Stimulated activated CD4-positive, alpha-beta T cell treated with anti-CD3 and anti-CD28 coated beads, Interleukin-12 subunit alpha, Interleukin-12 subunit beta, amount 100 ng/mL, for 4 hours (primary cell): ENCODE measurements around the gene TRIP13.
"Not testable (repeated sequence)": the region's sequence is repeated elsewhere in the genome, so short reads cannot be mapped to it uniquely, and the experiment has no call there.

Source experiments
- DNase-seq: peaks from one replicate; pipeline ENCODE4 v3.0.0-alpha.2; 2020

Gene TRIP13, protein sequence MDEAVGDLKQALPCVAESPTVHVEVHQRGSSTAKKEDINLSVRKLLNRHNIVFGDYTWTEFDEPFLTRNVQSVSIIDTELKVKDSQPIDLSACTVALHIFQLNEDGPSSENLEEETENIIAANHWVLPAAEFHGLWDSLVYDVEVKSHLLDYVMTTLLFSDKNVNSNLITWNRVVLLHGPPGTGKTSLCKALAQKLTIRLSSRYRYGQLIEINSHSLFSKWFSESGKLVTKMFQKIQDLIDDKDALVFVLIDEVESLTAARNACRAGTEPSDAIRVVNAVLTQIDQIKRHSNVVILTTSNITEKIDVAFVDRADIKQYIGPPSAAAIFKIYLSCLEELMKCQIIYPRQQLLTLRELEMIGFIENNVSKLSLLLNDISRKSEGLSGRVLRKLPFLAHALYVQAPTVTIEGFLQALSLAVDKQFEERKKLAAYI

DNA sequence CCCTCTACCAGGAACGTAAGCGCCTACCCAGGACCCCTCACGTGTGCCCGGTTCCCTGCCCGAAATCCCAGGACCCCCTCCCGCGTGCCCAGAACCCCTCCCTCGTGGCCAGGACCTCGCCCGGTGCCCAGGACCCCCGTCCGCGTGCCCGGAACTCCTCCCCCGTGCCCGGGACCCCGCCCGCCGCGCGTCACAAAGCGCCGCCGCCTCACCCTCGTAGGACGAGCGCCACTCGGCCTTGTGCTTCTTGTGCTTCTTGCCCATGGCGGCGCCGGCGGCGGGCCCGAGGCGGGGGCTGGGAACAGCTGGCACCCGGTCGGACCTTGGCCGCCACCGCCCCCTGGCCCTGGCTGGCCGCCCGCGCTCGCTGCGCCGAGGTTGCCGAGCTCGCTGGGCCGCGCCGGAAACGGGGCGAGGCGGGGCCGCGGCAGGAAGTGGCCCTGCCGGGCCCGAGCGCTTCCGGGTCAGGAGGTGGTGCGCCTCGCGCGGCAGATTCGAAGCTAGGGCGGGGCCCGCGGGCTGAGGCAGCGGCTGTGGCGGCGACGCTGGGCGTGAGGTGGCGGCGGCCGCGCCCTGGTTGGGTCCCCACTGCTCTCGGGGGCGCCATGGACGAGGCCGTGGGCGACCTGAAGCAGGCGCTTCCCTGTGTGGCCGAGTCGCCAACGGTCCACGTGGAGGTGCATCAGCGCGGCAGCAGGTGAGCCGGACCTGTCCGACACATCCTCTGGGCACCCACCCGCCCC is at the start of gene TRIP13, which contains the start of gene BRD9:
Gene TRIP13 (plus strand): TSS at position 491 of the 743 bp plus-strand sequence. CDS start 115 bp downstream, at position 606.
Gene BRD9 (minus strand): TSS at position 408 of the 743 bp plus-strand sequence. CDS start 144 bp downstream, at position 264.
- DNase-seq = peak; percentile 82

DNA sequence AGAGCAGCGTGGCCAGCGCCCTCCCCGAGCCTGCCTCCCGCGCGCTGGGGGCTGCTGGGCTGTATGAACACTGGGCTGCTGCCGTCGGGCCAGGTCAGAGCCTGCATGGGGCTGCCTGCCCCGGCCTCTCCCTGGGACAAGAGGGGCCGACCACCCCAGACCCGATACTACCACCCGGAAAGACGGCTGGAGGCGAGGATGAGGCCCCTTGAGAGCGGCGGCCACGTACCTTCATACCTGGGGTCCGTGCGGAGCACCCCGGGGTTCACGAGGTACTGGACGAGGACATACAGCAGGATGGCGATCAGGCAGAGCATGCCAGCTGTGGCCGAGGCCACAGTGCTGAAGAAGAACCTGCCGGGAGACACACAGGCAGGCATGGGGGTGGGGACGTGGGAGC is 49.3 kb upstream of the TRIP13 start:
- DNase-seq = not testable (repeated sequence)

DNA sequence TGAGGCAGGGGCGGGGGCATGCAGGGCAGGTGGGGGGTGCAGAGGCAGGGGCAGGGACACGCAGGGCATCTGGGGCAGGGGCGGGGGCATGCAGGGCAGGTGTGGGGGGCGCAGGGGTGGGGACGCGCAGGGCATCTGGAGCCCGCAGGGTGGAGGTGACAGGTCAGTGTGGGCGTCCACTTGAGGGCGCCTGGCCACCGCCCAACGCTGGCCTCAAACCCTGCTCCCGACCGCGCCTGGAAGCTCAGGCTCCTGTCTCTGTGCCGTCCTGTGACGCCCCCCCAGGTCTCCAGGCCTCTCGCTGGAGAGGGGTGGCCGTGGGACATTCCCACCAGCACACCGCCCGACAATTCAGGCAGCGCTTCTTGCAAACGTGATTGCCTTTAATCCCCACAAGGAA is 48.8 kb upstream of the TRIP13 start:
- not testable (repeated sequence) for DNase-seq

DNA sequence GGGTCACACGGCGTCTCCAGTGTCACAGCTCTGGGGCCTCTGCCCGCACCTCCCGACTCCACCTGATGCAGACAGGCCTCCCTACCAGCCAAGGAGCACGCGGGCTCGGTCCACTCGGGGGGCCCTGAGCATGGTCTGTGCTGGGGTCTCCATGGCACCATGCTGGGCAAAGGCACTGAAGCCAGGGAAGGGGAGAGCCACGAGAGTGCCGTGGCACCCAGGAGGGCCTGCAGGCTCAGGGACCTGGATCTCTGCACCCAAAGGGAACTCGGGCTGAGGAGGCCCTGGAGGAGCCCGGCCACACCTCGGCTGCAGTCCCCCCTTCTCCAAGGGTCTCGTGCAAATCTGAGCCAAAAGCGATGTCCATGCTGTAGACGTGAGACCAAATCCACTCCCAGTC is 48.3 kb upstream of the TRIP13 start:
- not testable (repeated sequence) for DNase-seq

DNA sequence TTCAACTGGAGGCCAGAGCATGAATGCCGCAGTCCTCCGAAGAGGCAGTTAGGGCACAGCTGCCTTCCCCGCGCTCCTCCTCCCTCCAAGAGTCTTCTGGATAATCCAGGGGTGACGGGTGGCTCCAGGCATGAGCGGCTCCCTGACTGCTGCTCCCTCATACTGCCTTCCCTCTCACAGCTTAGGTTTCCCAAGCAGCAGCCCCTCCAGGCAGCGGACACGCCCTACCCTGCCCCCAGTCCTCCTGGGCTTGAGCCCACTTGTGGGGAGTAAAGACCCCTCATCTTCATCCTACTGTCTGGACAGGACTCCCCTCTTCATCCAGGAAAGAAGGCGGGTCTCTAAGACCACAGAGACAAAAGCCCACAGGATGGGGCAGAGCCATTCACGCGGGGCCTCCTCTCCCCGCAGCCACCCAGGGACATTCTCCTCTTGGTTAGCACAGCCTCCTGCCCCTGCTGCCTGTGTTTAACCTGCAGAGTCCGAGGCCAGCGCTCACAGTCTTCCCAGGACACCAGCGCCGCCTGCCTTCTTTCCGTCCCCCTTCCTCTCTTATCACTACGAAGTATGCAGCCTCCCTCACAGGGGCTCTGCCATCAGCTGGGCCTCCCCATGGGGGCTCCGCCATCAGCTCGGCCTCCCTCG is 47.5 kb upstream of the TRIP13 start:
- not testable (repeated sequence) for DNase-seq

DNA sequence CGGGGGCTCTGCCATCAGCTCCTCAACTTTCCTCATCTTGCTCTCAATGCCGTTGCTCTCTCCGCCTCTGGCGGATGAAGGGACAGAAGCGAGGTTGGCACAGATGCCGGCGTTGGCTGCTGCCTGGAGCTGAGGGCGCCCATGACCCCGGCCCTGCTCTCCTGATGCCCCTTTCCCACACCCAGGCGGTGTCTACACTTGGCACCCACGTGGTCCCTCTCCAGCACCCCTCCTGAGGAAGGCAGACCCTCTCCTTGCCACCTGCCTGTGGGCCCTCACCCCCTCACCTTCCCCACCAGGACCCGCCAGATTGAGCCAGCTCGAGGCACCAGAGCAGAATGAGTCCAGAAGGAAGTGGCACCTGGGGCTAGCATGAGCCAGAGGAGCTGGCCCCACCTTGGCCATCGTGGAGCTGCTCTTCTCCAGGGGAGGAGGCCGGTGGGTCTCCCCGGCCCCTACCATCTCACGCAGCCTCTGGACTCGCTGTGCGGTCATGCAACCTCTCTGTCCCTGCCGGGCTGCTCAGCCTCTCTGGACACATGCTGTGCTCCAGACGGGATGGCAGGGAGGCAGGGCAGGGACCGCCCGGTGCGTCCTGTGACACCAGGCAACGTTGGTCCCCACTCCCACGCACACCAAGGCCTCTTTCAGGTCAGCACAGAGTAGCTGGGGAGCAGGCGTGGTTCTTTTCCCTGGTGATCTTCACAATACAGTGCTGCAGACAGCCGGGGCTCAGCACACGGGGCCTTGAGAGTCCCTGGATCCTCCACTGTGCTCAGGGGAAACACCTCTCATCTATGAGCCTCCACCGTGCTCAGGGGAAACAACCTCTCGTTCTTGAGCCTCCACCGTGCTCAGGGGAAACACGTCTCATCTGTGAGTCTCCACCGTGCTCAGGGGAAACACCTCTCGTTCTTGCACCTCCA is 46.7 kb upstream of the TRIP13 start:
- not testable (repeated sequence) for DNase-seq

DNA sequence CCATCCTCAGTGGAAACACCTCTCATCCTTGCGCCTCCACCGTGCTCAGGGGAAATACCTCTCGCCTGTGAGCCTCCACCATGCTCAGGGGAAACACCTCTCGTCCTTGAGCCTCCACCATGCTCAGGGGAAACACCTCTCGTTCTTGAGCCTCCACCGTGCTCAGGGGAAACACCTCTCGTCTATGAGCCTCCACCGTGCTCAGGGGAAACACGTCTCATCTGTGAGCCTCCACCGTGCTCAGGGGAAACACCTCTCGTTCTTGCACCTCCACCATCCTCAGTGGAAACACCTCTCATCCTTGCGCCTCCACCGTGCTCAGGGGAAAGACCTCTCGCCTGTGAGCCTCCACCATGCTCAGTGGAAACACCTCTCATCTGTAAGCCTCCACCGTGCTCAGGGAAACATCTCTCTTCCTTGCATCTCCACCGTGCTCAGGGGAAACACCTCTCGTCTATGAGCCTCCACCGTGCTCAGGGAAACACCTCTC is 46.0 kb upstream of the TRIP13 start:
- not testable (repeated sequence) for DNase-seq

DNA sequence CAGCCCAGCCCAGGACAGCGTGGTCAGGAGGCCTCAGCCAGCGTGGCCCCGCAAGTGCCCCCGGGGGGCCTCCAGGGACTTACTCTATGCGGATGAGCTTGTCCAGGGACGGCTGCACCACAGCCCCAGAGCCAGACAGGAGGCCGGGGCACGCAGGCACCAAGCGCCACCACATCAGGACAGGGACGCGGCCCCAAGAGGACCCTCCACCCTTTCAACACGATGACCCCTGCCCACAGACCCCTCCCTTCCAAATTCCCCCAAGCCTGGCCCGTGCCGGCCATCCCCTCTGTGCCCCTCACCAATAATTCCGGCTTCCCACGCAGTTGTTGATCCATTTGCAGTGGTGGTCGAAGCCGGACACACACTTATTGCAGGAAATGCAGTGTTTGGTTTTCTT is 45.5 kb upstream of the TRIP13 start:
- not testable (repeated sequence) for DNase-seq

DNA sequence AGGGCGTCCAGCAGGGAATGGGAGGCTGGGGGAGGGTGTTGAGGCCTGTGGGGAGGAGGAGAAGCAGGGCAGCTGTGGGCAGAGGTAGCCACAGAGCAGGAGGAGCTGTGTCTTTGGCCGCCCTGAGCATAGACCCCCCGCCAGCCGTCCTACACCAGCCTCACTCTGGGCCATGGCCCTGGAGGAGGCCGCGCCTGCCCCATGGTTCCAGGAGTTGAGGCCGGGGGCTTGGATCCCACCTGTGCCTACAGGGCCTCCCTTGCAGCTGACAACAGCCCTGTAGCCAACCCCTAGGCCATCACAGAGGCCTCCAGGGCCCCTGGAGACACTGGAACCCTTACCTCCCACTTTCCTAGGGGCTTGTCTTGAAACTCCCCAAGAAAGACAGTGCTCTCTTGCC is 44.9 kb upstream of the TRIP13 start:
- not testable (repeated sequence) for DNase-seq

DNA sequence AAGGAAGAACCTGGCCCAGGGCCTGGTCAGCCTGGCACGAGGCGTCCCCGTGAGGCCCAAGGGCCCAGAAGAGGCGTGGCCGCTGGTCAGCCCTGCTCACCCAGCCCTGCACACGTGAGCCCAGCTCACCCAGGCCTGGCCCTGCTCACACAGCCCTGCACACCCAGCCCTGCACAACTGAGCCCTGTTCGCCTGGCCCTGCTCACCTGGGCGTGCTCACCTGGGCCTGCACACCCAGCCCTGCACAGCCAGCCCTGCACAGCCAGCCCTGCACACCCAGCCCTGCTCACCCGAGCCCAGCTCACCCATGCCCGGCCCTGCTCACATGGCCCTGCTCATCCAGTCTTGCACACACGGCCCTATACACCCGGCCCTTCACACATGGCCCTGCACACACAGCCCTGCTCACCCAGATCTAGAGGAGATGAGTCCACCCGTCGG is 44.0 kb upstream of the TRIP13 start:
- DNase-seq = no peak

DNA sequence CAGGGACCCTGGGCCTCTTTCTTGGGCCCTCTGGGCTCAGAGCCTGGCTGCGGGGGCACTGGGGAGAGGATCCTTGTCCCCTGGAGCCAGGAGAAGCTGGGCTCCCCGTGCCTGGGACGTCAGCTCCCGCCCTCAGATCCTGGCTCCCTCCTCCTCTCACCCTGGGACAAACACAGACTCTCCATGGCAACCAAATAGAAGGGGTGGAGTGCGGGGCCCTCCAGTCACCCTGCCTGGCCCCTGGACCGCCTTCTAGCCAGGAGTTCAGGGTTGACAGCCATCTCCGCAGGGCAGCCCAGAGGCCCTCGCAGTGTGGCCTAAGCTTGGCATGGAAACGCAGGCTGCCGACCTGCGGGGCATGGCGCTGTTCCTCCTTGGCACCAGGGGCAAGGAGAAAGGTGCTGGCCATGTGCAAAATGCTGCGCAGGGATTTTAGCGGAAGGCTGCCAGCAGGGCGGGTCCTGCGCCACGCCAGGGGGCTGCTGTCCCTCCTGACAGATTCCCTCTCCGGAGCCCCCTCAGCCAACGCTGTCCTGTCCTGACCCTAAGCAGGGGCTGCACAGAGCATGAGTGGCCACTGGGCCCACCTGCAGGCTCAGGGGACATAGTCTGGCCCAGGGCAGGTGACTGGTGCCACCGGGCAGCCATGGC is 42.9 kb upstream of the TRIP13 start:
- DNase-seq = no peak

DNA sequence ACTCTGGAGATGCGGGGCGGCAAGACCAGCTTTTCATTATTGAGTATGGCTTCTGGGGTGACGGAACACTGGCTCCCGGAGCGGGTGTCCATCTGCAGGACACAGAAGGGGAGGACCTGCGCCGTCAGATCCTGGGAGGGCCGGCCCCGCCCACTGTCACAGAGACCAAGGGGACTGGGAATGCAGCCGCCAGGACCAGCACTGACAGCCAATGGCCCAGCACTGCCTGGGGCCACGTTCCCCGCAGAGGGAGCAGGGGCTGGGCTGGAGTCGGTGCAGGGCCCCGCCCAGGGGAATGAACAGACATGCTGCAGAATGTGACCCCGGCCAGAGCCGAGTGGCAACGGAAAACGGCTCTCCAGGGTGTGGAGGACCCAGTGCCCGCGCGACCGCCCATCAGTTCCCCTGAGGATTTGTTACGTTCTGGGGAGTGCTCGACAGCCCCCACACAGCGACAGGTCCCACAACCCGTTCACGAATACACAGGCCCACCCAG is 42.1 kb upstream of the TRIP13 start, which contains the start of gene ZDHHC11:
Gene ZDHHC11 (minus strand): TSS at position 476 of the 496 bp plus-strand sequence. CDS start 384 bp downstream, at position 92.
- no peak for DNase-seq

DNA sequence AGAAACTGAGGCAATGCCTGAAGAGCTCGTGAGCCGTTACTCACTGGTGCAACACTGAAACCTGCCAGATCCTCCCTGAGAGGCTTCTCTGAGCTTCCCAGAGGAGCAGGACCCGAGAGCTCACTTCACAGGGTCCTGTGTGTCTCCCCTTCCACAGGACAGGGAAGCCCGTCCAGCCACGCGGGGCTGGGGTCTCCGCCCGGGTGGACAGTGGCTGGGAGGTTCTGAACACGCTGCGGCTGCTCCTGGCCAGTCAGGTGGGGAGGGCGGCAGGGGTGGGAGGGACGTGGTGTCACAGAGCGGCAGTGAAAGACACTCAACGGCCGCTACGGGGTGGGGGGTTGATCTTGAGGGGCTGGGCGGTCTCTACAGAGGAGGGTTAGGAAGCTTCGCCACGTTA is 41.6 kb upstream of the TRIP13 start:
- DNase-seq = no peak

DNA sequence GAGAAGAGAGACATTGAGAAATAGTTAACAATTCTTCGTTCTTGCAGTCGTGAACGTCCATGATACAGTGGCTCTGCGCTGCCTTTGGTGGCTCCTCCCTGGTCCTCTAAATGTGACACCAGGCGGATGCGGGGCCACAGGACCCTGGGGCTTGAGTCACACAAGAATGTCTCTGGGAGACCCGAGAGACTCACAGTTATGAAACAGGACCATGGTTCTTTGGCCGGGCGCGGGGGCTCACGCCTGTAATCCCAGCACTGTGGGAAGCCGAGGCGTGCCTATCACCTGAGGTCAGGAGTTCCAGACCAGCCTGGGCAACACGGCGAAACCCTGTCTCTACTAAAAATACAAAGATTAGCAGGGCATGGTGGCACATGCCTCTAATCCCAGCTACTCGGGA is 41.1 kb upstream of the TRIP13 start:
- DNase-seq = no peak

DNA sequence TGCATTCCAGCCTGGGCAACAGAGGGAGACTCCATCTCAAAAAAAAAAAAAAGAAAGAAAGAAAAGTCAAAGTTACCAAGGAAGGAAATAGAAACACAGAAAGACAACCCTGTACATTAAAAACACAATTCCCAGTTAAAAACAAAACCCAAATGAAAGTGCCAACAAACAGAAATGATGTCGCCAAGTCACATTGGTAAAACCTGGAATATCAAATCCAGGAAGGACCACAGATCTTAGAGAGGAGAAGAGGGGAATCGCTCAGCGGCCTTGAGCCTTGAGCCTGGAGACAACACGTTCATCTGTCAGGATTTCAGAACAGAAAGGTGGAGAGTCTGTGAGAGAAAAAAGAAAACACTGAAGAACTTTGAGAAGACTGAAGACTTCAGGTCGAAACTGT is 40.7 kb upstream of the TRIP13 start:
- no peak for DNase-seq

DNA sequence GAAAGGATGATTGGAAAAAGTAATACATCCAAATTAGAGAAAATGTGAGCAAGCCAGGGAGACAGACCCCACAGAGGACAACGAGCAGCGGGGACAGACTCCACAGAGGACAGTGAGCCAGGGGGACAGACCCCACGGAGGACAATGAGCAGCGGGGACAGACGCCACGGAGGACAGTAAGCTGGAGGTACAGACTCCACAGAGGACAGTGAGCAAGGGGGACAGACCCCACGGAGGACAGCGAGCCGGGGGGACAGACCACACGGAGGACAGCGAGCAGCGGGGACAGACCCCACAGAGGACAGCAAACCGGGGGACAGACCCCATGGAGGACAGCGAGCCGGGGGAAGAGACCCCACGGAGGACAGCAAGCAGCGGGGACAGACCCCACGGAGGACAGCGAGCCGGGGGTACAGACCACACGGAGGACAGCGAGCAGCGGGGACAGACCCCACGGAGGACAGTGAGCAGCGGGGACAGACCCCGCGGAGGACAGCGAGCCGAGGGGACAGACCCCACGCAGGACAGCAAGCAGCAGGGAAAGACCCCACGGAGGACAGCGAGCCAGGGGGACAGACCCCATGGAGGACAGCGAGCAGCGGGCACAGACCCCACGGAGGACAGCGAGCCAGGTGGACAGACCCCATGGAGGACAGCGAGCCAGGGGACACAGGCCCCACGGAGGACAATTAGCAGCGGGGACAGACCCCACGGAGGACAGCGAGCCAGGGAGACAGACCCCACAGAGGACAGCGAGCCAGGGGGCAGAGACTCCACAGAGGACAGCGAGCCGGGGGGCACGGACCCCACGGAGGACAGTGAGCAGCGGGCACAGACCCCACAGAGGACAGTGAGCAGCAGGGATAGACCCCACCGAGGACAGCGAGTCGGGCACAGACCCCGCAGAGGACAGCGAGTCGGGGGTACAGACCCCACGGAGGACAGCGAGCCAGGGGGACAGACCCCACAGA is 40.0 kb upstream of the TRIP13 start:
- DNase-seq = no peak

DNA sequence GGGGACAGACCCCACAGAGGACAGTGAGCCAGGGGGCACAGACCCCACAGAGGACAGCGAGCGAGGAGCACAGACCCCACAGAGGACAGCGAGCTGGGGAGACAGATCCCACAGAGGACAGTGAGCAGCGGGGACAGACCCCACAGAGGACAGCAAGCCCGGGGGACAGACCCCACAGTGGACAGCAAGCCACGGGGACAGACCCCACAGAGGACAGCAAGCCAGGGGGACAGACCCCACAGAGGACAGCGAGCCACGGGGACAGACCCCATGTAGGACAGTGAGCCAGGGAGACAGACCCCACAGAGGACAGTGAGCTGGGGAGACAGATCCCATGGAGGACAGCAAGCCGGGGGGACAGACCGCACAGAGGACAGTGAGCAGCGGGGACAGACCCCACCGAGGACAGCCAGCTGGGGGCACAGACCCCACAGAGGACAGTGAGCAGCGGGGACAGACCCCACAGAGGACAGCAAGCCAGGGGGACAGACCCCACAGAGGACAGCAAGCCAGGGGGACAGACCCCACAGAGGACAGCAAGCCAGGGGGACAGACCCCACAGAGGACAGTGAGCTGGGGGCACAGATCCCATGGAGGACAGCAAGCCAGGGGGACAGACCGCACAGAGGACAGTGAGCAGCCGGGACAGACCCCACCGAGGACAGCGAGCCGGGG is 39.1 kb upstream of the TRIP13 start:
- DNase-seq = not testable (repeated sequence)

DNA sequence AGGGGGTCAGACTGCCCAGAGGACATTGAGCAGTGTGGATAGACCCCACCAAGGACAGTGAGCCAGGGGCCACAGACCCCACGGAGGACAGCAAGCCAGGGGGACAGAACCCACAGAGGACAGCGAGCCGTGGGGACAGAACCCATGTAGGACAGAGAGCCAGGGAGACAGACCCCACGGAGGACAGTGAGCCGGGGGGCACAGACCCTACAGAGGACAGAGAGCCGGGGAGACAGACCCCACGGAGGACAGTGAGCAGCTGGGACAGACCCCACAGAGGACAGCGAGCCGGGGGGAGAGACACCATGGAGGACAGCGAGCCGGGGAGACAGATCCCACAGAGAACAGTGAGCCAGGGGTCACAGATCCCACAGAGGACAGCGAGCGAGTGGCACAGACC is 38.5 kb upstream of the TRIP13 start:
- DNase-seq = no peak
